Measurements from ENCODE around the gene PRKN. TPM values are rescaled to one million over a fixed set of nuclear protein-coding genes. Genes with fewer than 3 reads are reported as not detected.

The PRKN gene
- total and polyA plus RNA-seq, 2 experiments from 2014 or later = 0.10 to 0.84 TPM

DNA sequence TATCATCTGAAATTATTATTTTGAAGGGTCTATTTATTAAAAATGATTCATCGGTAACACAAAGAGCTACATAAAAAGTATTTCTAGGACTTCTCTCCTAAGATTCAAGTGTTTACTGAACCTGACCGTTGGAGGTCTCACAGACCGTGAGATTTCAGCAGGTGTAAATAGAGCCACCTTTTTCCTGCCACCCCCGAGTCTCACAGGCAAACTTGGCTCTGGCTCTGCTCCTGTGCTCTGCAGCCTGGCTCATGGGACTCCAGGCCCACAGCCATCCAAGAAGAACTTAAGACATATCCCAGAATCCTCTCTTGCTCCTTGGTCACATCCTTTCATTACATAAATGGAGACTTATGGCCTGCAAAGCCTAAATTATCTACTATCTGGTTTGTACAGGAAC, 1385.9 kb downstream of the PRKN start:
- Mint-ChIP-seq H3K27me3 (ENCODE audit: insufficient read depth, low read depth, poor library complexity) (no peaks in the 10 kb centered on the region), H3K9me3 (peaks cover 16% of the 10 kb centered on the region), H3K4me3 (no peak overlapping the region), H3K4me1 (no peaks in the 10 kb centered on the region), H3K36me3 (ENCODE audit: low read depth) (no peaks in the 10 kb centered on the region), H3K27ac (no peak overlapping the region)
- H3K27ac ChIP-seq (ENCODE audit: low read depth) = no peak overlapping the region
- H3K9me2 ChIP-seq (ENCODE audit: insufficient read depth) = no peaks in the 10 kb centered on the region
- DNase-seq (ENCODE audit: low spot score) (no peak), ATAC-seq (no peak)
- H3K27me3 ChIP-seq (ENCODE audit: insufficient read depth) = no peaks in the 10 kb centered on the region
- no peak overlapping the region for H2AFZ ChIP-seq
- H3K36me3 ChIP-seq (ENCODE audit: insufficient read depth) = no peaks in the 10 kb centered on the region
- no peaks in the 10 kb centered on the region for H4K20me1 ChIP-seq (replicated peaks; ENCODE audit: insufficient read depth)
- H3F3A ChIP-seq (replicated peaks; ENCODE audit: low read depth) = no peaks in the 10 kb centered on the region
- H3K4me2 ChIP-seq = no peak overlapping the region
- H3K4me3 ChIP-seq = no peak overlapping the region
- no peak for TF ChIP-seq ZNF331 (CRISPR knock-in tag; IDR thresholded peaks at IDR 0.05; ENCODE audit: low read depth)
- TF ChIP-seq EZH2phosphoT487 (IDR thresholded peaks at IDR 0.05; ENCODE audit: unreplicated experiment) = no peak
- TF ChIP-seq, protein P1, sequence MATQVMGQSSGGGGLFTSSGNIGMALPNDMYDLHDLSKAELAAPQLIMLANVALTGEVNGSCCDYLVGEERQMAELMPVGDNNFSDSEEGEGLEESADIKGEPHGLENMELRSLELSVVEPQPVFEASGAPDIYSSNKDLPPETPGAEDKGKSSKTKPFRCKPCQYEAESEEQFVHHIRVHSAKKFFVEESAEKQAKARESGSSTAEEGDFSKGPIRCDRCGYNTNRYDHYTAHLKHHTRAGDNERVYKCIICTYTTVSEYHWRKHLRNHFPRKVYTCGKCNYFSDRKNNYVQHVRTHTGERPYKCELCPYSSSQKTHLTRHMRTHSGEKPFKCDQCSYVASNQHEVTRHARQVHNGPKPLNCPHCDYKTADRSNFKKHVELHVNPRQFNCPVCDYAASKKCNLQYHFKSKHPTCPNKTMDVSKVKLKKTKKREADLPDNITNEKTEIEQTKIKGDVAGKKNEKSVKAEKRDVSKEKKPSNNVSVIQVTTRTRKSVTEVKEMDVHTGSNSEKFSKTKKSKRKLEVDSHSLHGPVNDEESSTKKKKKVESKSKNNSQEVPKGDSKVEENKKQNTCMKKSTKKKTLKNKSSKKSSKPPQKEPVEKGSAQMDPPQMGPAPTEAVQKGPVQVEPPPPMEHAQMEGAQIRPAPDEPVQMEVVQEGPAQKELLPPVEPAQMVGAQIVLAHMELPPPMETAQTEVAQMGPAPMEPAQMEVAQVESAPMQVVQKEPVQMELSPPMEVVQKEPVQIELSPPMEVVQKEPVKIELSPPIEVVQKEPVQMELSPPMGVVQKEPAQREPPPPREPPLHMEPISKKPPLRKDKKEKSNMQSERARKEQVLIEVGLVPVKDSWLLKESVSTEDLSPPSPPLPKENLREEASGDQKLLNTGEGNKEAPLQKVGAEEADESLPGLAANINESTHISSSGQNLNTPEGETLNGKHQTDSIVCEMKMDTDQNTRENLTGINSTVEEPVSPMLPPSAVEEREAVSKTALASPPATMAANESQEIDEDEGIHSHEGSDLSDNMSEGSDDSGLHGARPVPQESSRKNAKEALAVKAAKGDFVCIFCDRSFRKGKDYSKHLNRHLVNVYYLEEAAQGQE (IDR thresholded peaks at IDR 0.05; ENCODE audit: unreplicated experiment) = no peak
- no peak for TF ChIP-seq CREB1 (CRISPR knock-in tag; IDR thresholded peaks at IDR 0.05; ENCODE audit: low read depth)
- no peak for TF ChIP-seq EZH2 (IDR thresholded peaks at IDR 0.05; ENCODE audit: low read depth, unreplicated experiment)
- TF ChIP-seq, protein P2, sequence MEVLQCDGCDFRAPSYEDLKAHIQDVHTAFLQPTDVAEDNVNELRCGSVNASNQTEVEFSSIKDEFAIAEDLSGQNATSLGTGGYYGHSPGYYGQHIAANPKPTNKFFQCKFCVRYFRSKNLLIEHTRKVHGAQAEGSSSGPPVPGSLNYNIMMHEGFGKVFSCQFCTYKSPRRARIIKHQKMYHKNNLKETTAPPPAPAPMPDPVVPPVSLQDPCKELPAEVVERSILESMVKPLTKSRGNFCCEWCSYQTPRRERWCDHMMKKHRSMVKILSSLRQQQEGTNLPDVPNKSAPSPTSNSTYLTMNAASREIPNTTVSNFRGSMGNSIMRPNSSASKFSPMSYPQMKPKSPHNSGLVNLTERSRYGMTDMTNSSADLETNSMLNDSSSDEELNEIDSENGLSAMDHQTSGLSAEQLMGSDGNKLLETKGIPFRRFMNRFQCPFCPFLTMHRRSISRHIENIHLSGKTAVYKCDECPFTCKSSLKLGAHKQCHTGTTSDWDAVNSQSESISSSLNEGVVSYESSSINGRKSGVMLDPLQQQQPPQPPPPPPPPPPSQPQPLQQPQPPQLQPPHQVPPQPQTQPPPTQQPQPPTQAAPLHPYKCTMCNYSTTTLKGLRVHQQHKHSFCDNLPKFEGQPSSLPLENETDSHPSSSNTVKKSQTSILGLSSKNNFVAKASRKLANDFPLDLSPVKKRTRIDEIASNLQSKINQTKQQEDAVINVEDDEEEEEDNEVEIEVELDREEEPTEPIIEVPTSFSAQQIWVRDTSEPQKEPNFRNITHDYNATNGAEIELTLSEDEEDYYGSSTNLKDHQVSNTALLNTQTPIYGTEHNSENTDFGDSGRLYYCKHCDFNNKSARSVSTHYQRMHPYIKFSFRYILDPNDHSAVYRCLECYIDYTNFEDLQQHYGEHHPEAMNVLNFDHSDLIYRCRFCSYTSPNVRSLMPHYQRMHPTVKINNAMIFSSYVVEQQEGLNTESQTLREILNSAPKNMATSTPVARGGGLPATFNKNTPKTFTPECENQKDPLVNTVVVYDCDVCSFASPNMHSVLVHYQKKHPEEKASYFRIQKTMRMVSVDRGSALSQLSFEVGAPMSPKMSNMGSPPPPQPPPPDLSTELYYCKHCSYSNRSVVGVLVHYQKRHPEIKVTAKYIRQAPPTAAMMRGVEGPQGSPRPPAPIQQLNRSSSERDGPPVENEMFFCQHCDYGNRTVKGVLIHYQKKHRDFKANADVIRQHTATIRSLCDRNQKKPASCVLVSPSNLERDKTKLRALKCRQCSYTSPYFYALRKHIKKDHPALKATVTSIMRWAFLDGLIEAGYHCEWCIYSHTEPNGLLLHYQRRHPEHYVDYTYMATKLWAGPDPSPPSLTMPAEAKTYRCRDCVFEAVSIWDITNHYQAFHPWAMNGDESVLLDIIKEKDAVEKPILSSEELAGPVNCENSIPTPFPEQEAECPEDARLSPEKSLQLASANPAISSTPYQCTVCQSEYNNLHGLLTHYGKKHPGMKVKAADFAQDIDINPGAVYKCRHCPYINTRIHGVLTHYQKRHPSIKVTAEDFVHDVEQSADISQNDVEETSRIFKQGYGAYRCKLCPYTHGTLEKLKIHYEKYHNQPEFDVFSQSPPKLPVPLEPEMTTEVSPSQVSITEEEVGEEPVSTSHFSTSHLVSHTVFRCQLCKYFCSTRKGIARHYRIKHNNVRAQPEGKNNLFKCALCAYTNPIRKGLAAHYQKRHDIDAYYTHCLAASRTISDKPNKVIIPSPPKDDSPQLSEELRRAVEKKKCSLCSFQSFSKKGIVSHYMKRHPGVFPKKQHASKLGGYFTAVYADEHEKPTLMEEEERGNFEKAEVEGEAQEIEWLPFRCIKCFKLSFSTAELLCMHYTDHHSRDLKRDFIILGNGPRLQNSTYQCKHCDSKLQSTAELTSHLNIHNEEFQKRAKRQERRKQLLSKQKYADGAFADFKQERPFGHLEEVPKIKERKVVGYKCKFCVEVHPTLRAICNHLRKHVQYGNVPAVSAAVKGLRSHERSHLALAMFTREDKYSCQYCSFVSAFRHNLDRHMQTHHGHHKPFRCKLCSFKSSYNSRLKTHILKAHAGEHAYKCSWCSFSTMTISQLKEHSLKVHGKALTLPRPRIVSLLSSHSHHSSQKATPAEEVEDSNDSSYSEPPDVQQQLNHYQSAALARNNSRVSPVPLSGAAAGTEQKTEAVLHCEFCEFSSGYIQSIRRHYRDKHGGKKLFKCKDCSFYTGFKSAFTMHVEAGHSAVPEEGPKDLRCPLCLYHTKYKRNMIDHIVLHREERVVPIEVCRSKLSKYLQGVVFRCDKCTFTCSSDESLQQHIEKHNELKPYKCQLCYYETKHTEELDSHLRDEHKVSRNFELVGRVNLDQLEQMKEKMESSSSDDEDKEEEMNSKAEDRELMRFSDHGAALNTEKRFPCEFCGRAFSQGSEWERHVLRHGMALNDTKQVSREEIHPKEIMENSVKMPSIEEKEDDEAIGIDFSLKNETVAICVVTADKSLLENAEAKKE (CRISPR knock-in tag; IDR thresholded peaks at IDR 0.05) = no peak
- no peak for TF ChIP-seq NANOG (IDR thresholded peaks at IDR 0.05; ENCODE audit: borderline replicate concordance)
- no peak for TF ChIP-seq POLR2AphosphoS5 (IDR thresholded peaks at IDR 0.05; ENCODE audit: low read depth)
- no peak for TF ChIP-seq STAT1 (IDR thresholded peaks at IDR 0.05; ENCODE audit: unreplicated experiment)
- TF ChIP-seq, protein P3, sequence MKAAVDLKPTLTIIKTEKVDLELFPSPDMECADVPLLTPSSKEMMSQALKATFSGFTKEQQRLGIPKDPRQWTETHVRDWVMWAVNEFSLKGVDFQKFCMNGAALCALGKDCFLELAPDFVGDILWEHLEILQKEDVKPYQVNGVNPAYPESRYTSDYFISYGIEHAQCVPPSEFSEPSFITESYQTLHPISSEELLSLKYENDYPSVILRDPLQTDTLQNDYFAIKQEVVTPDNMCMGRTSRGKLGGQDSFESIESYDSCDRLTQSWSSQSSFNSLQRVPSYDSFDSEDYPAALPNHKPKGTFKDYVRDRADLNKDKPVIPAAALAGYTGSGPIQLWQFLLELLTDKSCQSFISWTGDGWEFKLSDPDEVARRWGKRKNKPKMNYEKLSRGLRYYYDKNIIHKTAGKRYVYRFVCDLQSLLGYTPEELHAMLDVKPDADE (IDR thresholded peaks at IDR 0.05) = no peak
- TF ChIP-seq, protein P4, sequence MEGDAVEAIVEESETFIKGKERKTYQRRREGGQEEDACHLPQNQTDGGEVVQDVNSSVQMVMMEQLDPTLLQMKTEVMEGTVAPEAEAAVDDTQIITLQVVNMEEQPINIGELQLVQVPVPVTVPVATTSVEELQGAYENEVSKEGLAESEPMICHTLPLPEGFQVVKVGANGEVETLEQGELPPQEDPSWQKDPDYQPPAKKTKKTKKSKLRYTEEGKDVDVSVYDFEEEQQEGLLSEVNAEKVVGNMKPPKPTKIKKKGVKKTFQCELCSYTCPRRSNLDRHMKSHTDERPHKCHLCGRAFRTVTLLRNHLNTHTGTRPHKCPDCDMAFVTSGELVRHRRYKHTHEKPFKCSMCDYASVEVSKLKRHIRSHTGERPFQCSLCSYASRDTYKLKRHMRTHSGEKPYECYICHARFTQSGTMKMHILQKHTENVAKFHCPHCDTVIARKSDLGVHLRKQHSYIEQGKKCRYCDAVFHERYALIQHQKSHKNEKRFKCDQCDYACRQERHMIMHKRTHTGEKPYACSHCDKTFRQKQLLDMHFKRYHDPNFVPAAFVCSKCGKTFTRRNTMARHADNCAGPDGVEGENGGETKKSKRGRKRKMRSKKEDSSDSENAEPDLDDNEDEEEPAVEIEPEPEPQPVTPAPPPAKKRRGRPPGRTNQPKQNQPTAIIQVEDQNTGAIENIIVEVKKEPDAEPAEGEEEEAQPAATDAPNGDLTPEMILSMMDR (conservative IDR thresholded peaks at IDR 0.05; ENCODE audit: low read depth in 2 of 2) = no peak
- no peak for TF ChIP-seq ZNF114 (CRISPR knock-in tag; IDR thresholded peaks at IDR 0.05)
- no peak for TF ChIP-seq JUNB (IDR thresholded peaks at IDR 0.05; ENCODE audit: unreplicated experiment)
- H3K4me1 ChIP-seq (ENCODE audit: insufficient read depth) = no peaks in the 10 kb centered on the region
- H3K79me2 ChIP-seq (replicated peaks; ENCODE audit: insufficient read depth) = no peaks in the 10 kb centered on the region

Data from GM23338 (cell line).